Hepatocyte (in vitro differentiated cells): ENCODE measurements around the gene MIEF2. TPM values are rescaled to one million over a fixed set of nuclear protein-coding genes. Genes with fewer than 3 reads are reported as not detected.

ENCODE experiments used
- DNase-seq: peaks from one replicate; pipeline ENCODE4 v3.0.0-alpha.2; 2016; ENCODE audit warnings: low spot score
- H2AFZ ChIP-seq: fragments of 200-600 bp; sonication (generic); 2 replicates; pipeline ENCODE4 v1.6.0; 2016; ENCODE audit warnings: antibody characterized with exemption, mild to moderate bottlenecking
- H3K27ac ChIP-seq: fragments of 200-600 bp; sonication (generic); 2 replicates; pipeline ENCODE4 v1.5.1; 2016; ENCODE audit warnings: mild to moderate bottlenecking
- H3K27me3 ChIP-seq: fragments of 200-600 bp; sonication (generic); 2 replicates; pipeline ENCODE4 v1.6.1; 2016
- H3K36me3 ChIP-seq: fragments of 200-600 bp; sonication (generic); replicated peaks from 2 replicates; pipeline ENCODE4 v1.5.1; 2016; ENCODE audit warnings: low read depth; ENCODE audit not compliant: insufficient read depth
- H3K4me1 ChIP-seq: fragments of 200-600 bp; sonication (generic); 2 replicates; pipeline ENCODE4 v1.5.1; 2016; ENCODE audit warnings: mild to moderate bottlenecking, moderate library complexity; ENCODE audit not compliant: insufficient read depth
- H3K4me2 ChIP-seq: fragments of 200-600 bp; sonication (generic); 2 replicates; pipeline ENCODE4 v1.6.0; 2016
- H3K4me3 ChIP-seq: fragments of 200-600 bp; sonication (generic); 2 replicates; pipeline ENCODE4 v1.5.1; 2016; ENCODE audit warnings: mild to moderate bottlenecking
- H3K79me2 ChIP-seq: fragments of 200-600 bp; sonication (generic); 2 replicates; pipeline ENCODE4 v1.6.0; 2017; ENCODE audit warnings: mild to moderate bottlenecking
- H3K9me2 ChIP-seq: fragments of 200-600 bp; sonication (generic); replicated peaks from 2 replicates; pipeline ENCODE4 v1.6.0; 2017; ENCODE audit warnings: mild to moderate bottlenecking; ENCODE audit not compliant: insufficient read depth
- H3K9me3 ChIP-seq: fragments of 200-600 bp; sonication (generic); 2 replicates; pipeline ENCODE4 v1.5.1; 2016; ENCODE audit warnings: low read depth, mild to moderate bottlenecking
- H4K20me1 ChIP-seq: fragments of 200-600 bp; sonication (generic); 2 replicates; pipeline ENCODE4 v1.6.0; 2016; ENCODE audit warnings: mild to moderate bottlenecking; ENCODE audit not compliant: insufficient read depth, poor library complexity, severe bottlenecking
- CTCF ChIP-seq: fragments of 200-600 bp; sonication (generic); IDR thresholded peaks from 2 replicates; pipeline ENCODE4 v1.5.1; 2016; ENCODE audit warnings: antibody characterized with exemption, mild to moderate bottlenecking; ENCODE audit not compliant: poor library complexity
- EZH2 ChIP-seq: fragments of 200-600 bp; sonication (generic); IDR thresholded peaks from 2 replicates; pipeline ENCODE4 v1.6.1; 2016; ENCODE audit warnings: antibody characterized with exemption, mild to moderate bottlenecking, borderline replicate concordance
- EZH2phosphoT487 ChIP-seq: fragments of 200-600 bp; sonication (generic); IDR thresholded peaks from one replicate; pipeline ENCODE4 v1.6.1; 2018; ENCODE audit warnings: antibody characterized with exemption, mild to moderate bottlenecking, low read depth, moderate library complexity; ENCODE audit not compliant: unreplicated experiment, severe bottlenecking
- WGBS: methylation state at CpG from one replicate; pipeline ENCODE4 v1.1.6; 2016; ENCODE audit warnings: low lambda C conversion rate; ENCODE audit errors: missing lambda C conversion rate; 5-methylcytosine and 5-hydroxymethylcytosine counted together
- polyA plus RNA-seq: library from polyadenylated mRNA; unstranded; fragments of >200 nt; fragmentation: Nextera tagmentation; extraction: Ambion mirVana; gene quantifications from 2 replicates; pipeline ENCODE4 v1.2.1, GENCODE V29; 2016
- total RNA-seq: library from RNA; depleted of rRNA; stranded (reverse); fragments of >200 nt; gene quantifications from 2 replicates; pipeline ENCODE4 v1.2.3, GENCODE V29; 2014

MIEF2 gene
- total and polyA plus RNA-seq, 2 experiments from 2014 or later = 21.0 to 29.3 TPM

GRCh38 chr17:18247613-18248001, 12.9 kb upstream of the MIEF2 start:
- Histone ChIP-seq H3K9me3 (no peaks in the 10 kb centered on the region), H3K79me2 (no peaks in the 10 kb centered on the region), H3K4me1 (no peaks in the 10 kb centered on the region), H3K9me2 (no peaks in the 10 kb centered on the region), H3K4me3 (no peak overlapping the region), H3K4me2 (no peak overlapping the region), H3K27ac (no peak overlapping the region), H2AFZ (no peak overlapping the region), H3K27me3 (no peaks in the 10 kb centered on the region), H3K36me3 (no peaks in the 10 kb centered on the region), H4K20me1 (no peaks in the 10 kb centered on the region)
- TF ChIP-seq CTCF = no peak
- no peak for TF ChIP-seq EZH2phosphoT487
- TF ChIP-seq EZH2 = no peak
- DNase-seq = no peak
- WGBS = 96% methylated on average over 28 of the region's 30 CpGs

GRCh38 chr17:18248300-18248731, 12.1 kb upstream of the MIEF2 start:
- H3K27ac ChIP-seq = no peak overlapping the region

GRCh38 chr17:18248811-18249210, 11.7 kb upstream of the MIEF2 start:
- Histone ChIP-seq H3K27ac (no peak overlapping the region), H4K20me1 (no peaks in the 10 kb centered on the region), H2AFZ (no peak overlapping the region), H3K4me1 (no peaks in the 10 kb centered on the region), H3K9me2 (no peaks in the 10 kb centered on the region), H3K27me3 (no peaks in the 10 kb centered on the region), H3K4me2 (no peak overlapping the region), H3K36me3 (no peaks in the 10 kb centered on the region), H3K9me3 (no peaks in the 10 kb centered on the region), H3K4me3 (no peak overlapping the region), H3K79me2 (no peaks in the 10 kb centered on the region)
- 97% methylated on average over 7 of the region's 7 CpGs for WGBS
- no peak for TF ChIP-seq EZH2phosphoT487
- TF ChIP-seq EZH2 = no peak
- TF ChIP-seq CTCF = no peak
- no peak for DNase-seq

More at GRCh38 chr17:18248300-18248731, 12.1 kb upstream of the MIEF2 start:
- TF ChIP-seq EZH2 (no peak), CTCF (peak; percentile 74)
- no peaks in the 10 kb centered on the region for H3K9me3 ChIP-seq
- H3K79me2 ChIP-seq = no peaks in the 10 kb centered on the region
- no peak overlapping the region for H2AFZ ChIP-seq
- H3K9me2 ChIP-seq = no peaks in the 10 kb centered on the region
- DNase-seq = peak; percentile 80
- no peak overlapping the region for H3K4me2 ChIP-seq
- no peaks in the 10 kb centered on the region for H4K20me1 ChIP-seq
- H3K36me3 ChIP-seq = no peaks in the 10 kb centered on the region
- no peaks in the 10 kb centered on the region for H3K4me1 ChIP-seq
- H3K4me3 ChIP-seq = no peak overlapping the region
- 44% methylated on average over 9 of the region's 9 CpGs for WGBS
- no peaks in the 10 kb centered on the region for H3K27me3 ChIP-seq

- no peak overlapping the region for H3K4me2 ChIP-seq
- H3K4me1 ChIP-seq = no peaks in the 10 kb centered on the region
- H3K79me2 ChIP-seq = peaks cover 2% of the 10 kb centered on the region
- WGBS = 94% methylated on average over 9 of the region's 9 CpGs
- no peaks in the 10 kb centered on the region for H3K36me3 ChIP-seq
- TF ChIP-seq CTCF = no peak
- TF ChIP-seq EZH2 = no peak
- no peak for TF ChIP-seq EZH2phosphoT487
- no peaks in the 10 kb centered on the region for H3K9me2 ChIP-seq
- no peaks in the 10 kb centered on the region for H4K20me1 ChIP-seq
- no peak overlapping the region for H3K4me3 ChIP-seq
- no peaks in the 10 kb centered on the region for H3K27me3 ChIP-seq
- H3K9me3 ChIP-seq = no peaks in the 10 kb centered on the region
- DNase-seq = no peak
- no peak overlapping the region for H3K27ac ChIP-seq
- H2AFZ ChIP-seq = no peak overlapping the region
Measured at GRCh38 chr17:18250259-18250658, 10.2 kb upstream of the MIEF2 start.
